Measurements from ENCODE around the gene PTTG2. TPM values are rescaled to one million over a fixed set of nuclear protein-coding genes. Genes with fewer than 3 reads are reported as not detected.
"Not testable (repeated sequence)": the region's sequence is repeated elsewhere in the genome, so short reads cannot be mapped to it uniquely, and the experiment has no call there.

PTTG2 gene
- total RNA-seq (2.1 TPM), polyA plus RNA-seq (0.56 TPM)

DNA sequence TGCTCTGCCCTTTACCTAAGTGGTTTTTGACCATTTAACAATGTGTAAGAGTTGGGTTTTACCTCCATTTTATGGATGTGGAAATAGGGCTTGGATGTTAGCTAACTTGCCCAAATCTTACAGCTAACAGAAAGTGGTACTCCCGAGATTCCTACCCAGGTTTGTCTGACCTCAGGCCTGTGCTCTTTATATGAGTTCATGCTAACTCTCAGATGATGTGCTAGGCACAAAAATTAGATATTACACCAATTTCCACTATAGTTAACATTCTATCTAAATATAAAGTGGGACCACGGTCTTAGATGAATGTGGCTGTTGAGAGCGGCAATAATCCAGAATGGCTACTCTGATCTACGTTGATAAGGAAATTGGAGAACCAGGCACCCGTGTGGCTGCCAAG is at the start of gene PTTG2:
PTTG2 (plus strand) TSS at position 301 of the 400 bp plus-strand sequence; CDS start at position 338, 37 bp downstream.
- Histone ChIP-seq H3K4me3 (ENCODE audit: low read depth, low read length) (no peak within 1 kb of the TSS), H3K4me1 (ENCODE audit: insufficient read depth) (no peaks in the 10 kb centered on the region), H3K36me3 (ENCODE audit: insufficient read depth) (no peaks in the 10 kb centered on the region), H3K27ac (ENCODE audit: low read depth) (no peak within 1 kb of the TSS)
- no peak for DNase-seq (ENCODE audit: extremely low spot score)
- 94% methylated on average over 5 of the region's 5 CpGs for WGBS

DNA sequence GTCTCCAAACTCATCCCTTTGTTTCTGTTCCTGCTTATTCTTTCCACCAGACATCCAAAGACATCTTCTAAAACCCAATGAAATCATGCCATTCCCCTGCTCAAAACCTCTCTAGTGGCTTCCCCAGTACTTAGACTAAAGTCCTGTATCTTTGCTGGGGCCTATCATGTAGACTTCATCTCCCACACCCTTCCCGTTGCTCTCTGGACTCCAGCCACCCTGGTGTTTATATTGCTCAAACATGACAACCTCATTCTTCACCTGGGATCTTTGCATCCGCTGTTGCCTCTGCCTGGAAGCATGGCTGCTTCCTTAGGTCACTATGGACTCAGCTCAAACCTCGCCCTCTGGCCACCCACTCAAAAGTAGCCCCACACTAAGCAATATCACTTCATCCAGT is 45.7 kb upstream of the PTTG2 start:
- H3K36me3 ChIP-seq (ENCODE audit: insufficient read depth), result no peaks in the 10 kb centered on the region
- no peak for DNase-seq (ENCODE audit: extremely low spot score)
- WGBS, result 83% methylated on average over 3 of the region's 3 CpGs
- H3K4me3 ChIP-seq (ENCODE audit: low read depth, low read length), result no peak overlapping the region
- H3K27ac ChIP-seq (ENCODE audit: low read depth), result no peak overlapping the region
- H3K4me1 ChIP-seq (ENCODE audit: insufficient read depth), result peaks cover 1% of the 10 kb centered on the region

DNA sequence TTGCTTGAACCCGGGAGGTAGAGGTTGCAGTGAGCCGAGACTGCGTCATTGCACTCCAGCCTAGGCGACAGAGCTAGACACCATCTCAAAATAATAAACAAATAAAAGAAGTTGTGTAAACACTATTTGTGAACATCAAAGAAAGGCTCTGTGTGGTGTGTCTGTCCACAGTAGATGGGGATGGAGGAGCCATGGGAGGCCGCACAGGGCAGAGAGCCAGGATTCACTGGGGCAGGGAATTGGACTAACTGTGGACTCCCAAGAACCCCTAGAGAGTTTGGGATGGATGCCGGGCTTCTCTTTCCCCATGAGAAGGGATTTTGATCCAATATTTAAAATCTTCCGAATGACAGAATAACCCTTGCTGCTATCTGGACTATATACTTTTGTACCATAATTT is 42.8 kb upstream of the PTTG2 start:
- Histone ChIP-seq H3K27ac (ENCODE audit: low read depth) (no peak overlapping the region), H3K36me3 (ENCODE audit: insufficient read depth) (no peaks in the 10 kb centered on the region), H3K4me1 (ENCODE audit: insufficient read depth) (no peaks in the 10 kb centered on the region), H3K4me3 (ENCODE audit: low read depth, low read length) (no peak overlapping the region)
- WGBS, result 80% methylated on average over 7 of the region's 7 CpGs
- DNase-seq (ENCODE audit: extremely low spot score), result no peak

DNA sequence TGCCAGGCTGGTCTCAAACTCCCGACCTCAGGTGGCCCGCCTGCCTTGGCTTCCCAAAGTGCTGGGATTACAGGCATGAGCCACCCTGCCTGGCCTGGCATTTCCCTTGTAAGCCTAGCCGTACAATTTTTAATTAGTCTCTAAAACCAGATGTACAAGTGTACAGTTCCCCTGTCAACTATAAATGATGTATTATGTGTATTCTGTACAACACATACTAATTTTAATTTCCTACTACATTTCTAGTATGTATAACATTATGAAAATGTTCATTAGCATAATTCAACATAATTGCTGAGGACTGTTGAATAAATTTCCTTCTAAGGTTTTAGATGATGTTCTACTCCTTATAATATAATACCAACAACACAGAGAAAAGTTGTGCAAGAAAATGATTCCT is 41.5 kb upstream of the PTTG2 start:
- H3K36me3 ChIP-seq (ENCODE audit: insufficient read depth), result no peaks in the 10 kb centered on the region
- no peak for DNase-seq (ENCODE audit: extremely low spot score)
- WGBS, result 81% methylated on average over 3 of the region's 3 CpGs
- H3K27ac ChIP-seq (ENCODE audit: low read depth), result no peak overlapping the region
- no peaks in the 10 kb centered on the region for H3K4me1 ChIP-seq (ENCODE audit: insufficient read depth)
- H3K4me3 ChIP-seq (ENCODE audit: low read depth, low read length), result no peak overlapping the region

DNA sequence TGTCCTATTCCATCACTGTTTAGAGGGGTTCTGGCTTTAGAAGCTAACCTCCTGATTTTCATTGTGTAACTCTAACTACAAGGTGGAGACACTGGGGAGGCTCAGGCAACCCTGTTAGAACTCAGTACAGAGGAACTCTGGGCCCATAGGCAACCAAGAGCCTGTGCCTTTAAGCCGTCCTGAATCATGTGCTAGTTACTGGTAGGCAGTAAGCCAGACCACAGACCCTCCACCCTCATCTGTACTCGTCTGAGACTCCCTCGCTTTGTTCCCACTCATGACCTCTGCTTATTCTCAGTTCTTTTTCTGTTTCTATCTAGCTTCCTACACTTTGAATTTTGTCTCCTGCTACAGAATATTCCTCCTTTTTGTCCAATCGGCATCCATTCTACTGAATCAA is 37.9 kb upstream of the PTTG2 start:
- H3K27ac ChIP-seq (ENCODE audit: low read depth), result no peak overlapping the region
- no peak for DNase-seq (ENCODE audit: extremely low spot score)
- H3K4me1 ChIP-seq (ENCODE audit: insufficient read depth), result no peaks in the 10 kb centered on the region
- WGBS, result 65% methylated on average over 4 of the region's 4 CpGs
- no peaks in the 10 kb centered on the region for H3K36me3 ChIP-seq (ENCODE audit: insufficient read depth)
- no peak overlapping the region for H3K4me3 ChIP-seq (ENCODE audit: low read depth, low read length)

DNA sequence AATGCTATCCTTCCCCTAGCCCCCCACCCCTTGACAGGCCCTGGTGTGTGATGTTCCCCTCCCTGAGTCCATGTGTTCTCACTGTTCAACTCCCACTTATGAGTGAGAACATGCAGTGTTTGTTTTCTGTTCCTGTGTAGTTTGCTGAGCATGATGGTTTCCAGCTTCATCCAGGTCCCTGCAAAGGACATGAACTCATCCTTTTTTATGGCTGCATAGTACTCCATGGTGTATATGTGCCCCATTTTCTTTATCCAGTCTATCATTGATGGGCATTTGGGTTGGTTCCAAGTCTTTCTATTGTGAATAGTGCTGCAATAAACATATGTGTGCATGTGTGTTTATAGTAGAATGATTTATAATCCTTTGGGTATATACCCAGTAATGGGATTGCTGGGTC is 37.1 kb upstream of the PTTG2 start:
- not testable (repeated sequence) for H3K36me3 ChIP-seq (ENCODE audit: insufficient read depth); DNase-seq (ENCODE audit: extremely low spot score); H3K4me3 ChIP-seq (ENCODE audit: low read depth, low read length); H3K27ac ChIP-seq (ENCODE audit: low read depth); H3K4me1 ChIP-seq (ENCODE audit: insufficient read depth)

DNA sequence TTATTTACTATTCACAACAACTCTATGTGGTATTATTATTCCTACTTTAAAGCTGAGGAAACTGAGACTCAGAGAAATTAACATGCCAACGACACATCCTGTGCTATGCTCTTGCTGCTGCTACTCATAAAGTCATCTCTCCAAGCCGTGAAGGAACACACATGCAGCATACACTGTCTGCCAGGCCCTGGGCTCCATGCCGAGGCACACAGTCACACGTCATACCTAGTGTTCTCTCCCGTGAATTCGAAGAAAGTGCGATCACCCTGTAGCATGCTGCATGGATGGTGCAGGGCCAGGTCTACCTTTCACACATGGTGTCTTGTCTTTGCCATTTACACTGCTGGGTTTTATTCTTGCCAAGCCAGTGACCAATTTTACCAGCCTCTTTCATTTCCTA is 35.3 kb upstream of the PTTG2 start:
- 75% methylated on average over 7 of the region's 7 CpGs for WGBS
- Histone ChIP-seq H3K36me3 (ENCODE audit: insufficient read depth) (no peaks in the 10 kb centered on the region), H3K4me1 (ENCODE audit: insufficient read depth) (no peaks in the 10 kb centered on the region), H3K27ac (ENCODE audit: low read depth) (no peak overlapping the region), H3K4me3 (ENCODE audit: low read depth, low read length) (no peak overlapping the region)
- no peak for DNase-seq (ENCODE audit: extremely low spot score)

DNA sequence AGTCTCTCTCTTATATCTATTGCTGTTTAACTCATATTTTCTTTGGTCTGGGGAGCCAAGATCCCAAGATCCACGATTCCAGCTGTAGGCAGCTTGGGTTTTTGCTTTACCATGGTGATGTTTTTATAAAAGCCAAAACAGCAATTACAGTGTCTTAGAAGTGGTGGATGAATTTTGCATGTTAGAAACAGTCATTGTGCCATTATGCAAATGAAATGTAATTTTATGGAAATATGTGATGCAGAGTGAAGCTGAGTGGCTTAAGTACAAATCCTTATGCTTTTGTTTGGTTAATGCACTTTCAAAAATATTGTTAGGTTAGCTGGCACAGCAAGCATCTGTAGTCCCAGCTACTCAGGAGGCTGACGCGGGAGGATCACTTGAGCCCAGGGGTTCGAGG is 32.8 kb upstream of the PTTG2 start:
- Histone ChIP-seq H3K4me1 (ENCODE audit: insufficient read depth) (no peaks in the 10 kb centered on the region), H3K4me3 (ENCODE audit: low read depth, low read length) (no peak overlapping the region), H3K27ac (ENCODE audit: low read depth) (no peak overlapping the region), H3K36me3 (ENCODE audit: insufficient read depth) (peaks cover 2% of the 10 kb centered on the region)
- WGBS, result 84% methylated on average over 4 of the region's 4 CpGs
- DNase-seq (ENCODE audit: extremely low spot score), result no peak

DNA sequence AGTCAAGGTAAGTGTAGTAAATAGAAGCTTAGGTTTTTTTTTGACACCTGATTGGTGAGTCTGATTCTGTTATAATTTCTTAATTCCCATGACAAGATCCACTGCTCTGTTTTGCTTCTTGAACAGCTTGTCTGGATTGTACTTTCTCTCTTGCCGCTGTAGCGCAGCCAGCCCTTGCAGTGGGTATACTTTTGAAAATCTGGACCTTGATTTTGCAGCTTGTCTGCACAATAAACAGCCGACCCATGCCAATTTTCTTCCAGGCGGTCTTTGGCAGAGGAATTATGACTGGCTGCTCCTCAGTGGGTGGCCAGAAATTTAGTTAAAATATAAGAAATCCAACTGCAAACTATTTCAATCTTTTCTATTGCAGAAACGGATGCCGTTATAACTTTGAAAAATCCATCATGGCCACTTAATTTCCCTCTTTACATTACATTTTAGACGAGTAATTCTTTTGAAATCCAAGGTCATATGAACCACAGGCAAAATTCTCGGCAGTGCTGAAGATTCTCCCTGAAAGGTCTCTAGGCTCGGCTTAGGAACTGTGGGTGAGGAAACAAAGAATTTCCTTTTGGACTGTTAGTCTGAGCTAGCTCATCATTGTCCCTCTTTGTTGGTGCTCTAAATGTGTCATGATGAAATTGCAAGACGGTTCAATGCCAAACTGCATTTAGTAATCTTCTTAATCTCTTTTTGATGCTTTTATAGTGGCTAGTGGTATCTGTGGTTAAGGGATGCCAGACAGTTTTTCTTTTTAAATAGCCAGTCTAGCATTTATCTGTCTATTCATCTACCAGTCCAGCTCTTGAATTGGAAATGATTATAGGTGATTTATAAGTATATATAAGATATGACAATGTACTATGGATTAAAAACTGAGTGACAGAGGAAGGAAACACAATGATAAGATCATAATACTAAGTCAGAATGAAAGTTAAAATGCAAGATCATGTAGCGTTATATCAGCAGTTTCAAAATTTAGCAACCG is 31.5 kb upstream of the PTTG2 start:
- Histone ChIP-seq H3K4me3 (ENCODE audit: low read depth, low read length) (no peak overlapping the region), H3K4me1 (ENCODE audit: insufficient read depth) (no peaks in the 10 kb centered on the region), H3K36me3 (ENCODE audit: insufficient read depth) (peaks cover 2% of the 10 kb centered on the region), H3K27ac (ENCODE audit: low read depth) (no peak overlapping the region)
- 39% methylated on average over 12 of the region's 12 CpGs for WGBS
- no peak for DNase-seq (ENCODE audit: extremely low spot score)

DNA sequence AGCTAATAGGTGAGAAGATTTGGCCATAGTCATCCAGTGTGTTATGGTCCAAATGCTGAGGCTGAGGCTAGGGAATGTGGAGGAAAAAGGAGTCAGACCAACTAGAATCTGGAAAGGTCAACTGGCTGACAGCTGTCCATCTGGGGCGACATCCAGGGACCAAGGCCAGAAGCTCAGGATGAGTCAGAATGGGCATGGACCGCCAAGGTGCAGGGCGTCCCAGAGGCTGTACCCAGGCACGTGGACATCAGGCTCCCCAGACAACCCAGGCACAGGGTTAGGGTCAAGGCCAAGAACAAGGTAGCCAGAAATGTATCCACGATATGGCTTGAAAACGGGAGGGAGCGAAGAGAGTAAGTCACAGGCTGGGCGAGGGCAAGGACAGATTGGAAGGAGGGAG is 26.1 kb upstream of the PTTG2 start:
- Histone ChIP-seq H3K4me3 (ENCODE audit: low read depth, low read length) (no peak overlapping the region), H3K36me3 (ENCODE audit: insufficient read depth) (peaks cover 2% of the 10 kb centered on the region), H3K4me1 (ENCODE audit: insufficient read depth) (no peaks in the 10 kb centered on the region), H3K27ac (ENCODE audit: low read depth) (no peak overlapping the region)
- 96% methylated on average over 8 of the region's 8 CpGs for WGBS
- DNase-seq (ENCODE audit: extremely low spot score), result no peak

DNA sequence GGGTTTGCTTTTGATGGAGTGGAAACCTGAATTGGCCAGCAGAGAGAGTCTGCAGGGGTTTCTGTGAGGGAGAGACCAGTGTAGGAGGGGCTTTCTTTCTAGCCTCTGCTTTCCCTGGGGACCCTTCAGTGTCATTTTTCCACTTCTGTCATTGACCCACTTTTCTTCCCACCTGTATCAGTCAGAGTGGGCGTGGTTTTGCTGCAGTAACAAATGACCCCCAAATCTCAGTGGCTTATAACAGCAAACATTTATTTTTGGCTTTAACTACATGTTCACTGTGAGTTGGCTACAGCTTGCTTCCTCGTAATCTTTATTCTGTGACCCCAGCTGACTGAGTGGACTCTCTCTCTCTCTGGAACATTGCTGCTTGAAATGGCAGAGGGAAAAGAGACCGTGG is 25.6 kb upstream of the PTTG2 start:
- Histone ChIP-seq H3K27ac (ENCODE audit: low read depth) (no peak overlapping the region), H3K4me1 (ENCODE audit: insufficient read depth) (no peaks in the 10 kb centered on the region)
- WGBS, result 85% methylated on average over 3 of the region's 3 CpGs

DNA sequence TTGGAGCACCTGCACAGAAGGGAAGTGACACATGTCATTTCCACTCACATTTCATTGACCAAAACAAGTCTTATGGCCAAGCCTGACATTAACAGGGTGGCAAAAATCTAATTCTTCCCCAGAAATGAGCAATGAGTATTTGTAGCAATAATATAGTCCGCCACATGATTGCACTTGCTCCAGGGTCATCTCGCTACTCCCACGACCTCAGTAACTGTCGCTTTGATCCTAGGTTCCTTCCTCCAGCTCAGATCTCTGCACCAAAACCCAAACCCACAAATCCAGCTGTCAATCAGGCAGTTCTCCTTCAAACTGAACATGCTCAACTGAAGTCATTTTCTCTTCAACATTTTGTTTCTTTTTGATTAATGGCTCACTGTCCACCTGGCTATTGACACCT is 25.2 kb upstream of the PTTG2 start:
- no peak overlapping the region for H3K27ac ChIP-seq (ENCODE audit: low read depth)
- DNase-seq (ENCODE audit: extremely low spot score), result no peak
- no peaks in the 10 kb centered on the region for H3K4me1 ChIP-seq (ENCODE audit: insufficient read depth)
- 82% methylated on average over 4 of the region's 4 CpGs for WGBS
- no peak overlapping the region for H3K4me3 ChIP-seq (ENCODE audit: low read depth, low read length)
- H3K36me3 ChIP-seq (ENCODE audit: insufficient read depth), result peaks cover 2% of the 10 kb centered on the region

More for the DNA sequence above, 25.6 kb upstream of the PTTG2 start:
- no peak overlapping the region for H3K4me3 ChIP-seq (ENCODE audit: low read depth, low read length)
- peaks cover 2% of the 10 kb centered on the region for H3K36me3 ChIP-seq (ENCODE audit: insufficient read depth)
- no peak for DNase-seq (ENCODE audit: extremely low spot score)

DNA sequence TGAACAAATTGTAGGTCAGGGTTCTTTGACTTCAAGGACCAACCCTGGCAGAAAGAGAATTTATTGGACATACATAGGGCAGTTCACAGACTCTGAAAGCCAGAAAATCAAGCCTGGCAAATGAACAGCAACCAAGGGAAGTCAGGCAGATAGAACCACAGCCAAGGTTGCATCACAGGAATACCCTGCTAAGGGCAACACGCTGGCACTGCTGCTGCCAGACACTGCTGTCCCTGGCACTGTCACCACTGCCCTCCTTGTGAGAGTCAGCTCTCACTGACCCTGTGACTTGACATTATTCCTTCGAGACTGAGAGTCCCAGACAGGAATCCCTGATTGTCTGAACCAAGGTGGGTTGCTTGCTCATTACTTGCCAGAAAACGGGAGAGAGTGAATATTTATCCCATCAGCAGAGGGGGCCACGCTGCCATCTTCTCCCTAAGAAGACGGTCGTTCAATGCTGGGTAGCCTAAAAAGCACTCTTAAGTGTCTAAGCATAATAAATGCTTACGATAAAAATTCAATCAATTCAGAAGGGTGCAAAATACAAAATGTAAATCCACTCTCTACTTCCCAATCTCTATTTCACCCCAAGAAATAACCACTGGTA is 23.2 kb upstream of the PTTG2 start:
- DNase-seq (ENCODE audit: extremely low spot score), result no peak
- WGBS, result 73% methylated on average over 7 of the region's 7 CpGs

DNA sequence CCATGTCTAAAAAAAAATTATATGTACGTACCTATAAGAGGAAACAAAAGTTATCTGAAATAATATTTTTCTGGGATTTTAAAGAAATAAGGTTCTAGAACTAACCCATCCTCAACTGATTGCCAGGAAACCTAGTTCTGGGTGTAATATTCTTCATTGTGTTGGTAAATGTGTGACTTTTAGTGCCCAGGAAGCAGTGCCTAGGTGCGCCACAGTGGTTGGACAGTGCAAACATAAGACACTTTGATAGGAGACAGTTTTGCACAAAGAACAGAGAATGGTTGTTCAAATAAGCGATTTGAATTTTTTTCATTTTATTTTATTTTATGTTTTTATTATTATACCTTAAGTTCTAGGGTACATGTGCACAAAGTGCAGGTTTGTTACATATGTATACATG is 22.0 kb upstream of the PTTG2 start:
- H3K4me1 ChIP-seq (ENCODE audit: insufficient read depth), result no peaks in the 10 kb centered on the region
- 82% methylated on average over 3 of the region's 3 CpGs for WGBS
- H3K4me3 ChIP-seq (ENCODE audit: low read depth, low read length), result no peak overlapping the region
- no peak for DNase-seq (ENCODE audit: extremely low spot score)
- H3K36me3 ChIP-seq (ENCODE audit: insufficient read depth), result no peaks in the 10 kb centered on the region
- H3K27ac ChIP-seq (ENCODE audit: low read depth), result no peak overlapping the region

More for the DNA sequence above, 23.2 kb upstream of the PTTG2 start:
- Histone ChIP-seq H3K4me3 (ENCODE audit: low read depth, low read length) (no peak overlapping the region), H3K4me1 (ENCODE audit: insufficient read depth) (no peaks in the 10 kb centered on the region), H3K36me3 (ENCODE audit: insufficient read depth) (no peaks in the 10 kb centered on the region), H3K27ac (ENCODE audit: low read depth) (no peak overlapping the region)
